GM19239 (cell line): Measurements from ENCODE around the gene ABCA12.

Experiments
- DNase-seq: peaks from one replicate; pipeline ENCODE4 v3.0.0; 2011; ENCODE audit warnings: low spot score; ENCODE audit not compliant: insufficient read length
- FAIRE-seq: peaks from 2 replicates; lab custom pipeline; 2011; peaks lifted over from hg19 to GRCh38; lab: Jason Lieb, UNC

Gene ABCA12

DNA sequence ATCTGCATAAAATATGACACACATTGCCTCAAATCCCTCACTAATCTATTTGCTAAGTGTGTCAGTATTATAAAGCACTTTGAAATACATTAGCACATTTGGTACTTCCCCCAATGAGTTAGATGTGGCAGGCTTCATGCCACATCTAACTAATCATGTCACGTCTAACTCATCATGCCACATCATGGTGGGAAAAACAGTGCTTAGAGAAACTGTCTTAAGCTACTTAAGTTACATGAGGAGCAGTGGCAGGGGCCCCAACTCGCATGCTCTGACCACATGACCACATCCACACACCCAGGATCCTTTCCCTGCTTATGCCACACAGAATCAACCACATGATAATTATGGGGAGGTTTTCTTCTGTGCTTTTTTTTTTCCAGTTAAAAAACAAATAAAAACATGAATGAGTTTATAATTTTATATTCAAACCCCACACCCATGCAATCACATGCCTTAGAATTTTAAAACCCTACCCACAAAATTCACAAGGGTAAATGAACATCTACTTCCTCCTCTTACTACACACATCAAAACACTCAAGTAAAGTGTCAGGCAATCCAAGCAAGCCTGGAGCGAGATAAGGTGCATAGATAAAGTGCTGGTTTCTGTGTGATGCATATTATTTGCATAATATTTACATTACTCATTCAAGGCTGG, 1.6 kb downstream of the ABCA12 start:
- DNase-seq (no peak), FAIRE-seq (no peak)

DNA sequence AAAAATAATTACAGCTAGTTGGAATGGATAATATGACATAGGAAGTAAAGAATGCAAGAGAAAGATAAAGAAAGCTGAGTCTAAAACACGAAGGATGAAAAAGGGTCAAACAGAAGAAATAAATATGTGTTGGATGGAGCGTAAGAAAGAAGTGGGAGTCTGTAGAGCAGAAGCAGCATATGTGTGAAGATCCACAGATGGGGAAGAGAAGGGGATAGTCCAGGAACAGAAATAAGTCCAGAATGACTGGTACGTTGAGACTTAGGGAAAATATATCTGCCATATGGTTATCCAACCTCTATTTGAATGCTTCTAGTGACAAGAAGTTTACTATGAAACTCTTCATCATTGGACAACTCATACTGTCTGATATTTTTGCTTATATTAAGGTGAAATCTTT, 18.0 kb downstream of the ABCA12 start:
- no peak for DNase-seq
- FAIRE-seq = no peak

DNA sequence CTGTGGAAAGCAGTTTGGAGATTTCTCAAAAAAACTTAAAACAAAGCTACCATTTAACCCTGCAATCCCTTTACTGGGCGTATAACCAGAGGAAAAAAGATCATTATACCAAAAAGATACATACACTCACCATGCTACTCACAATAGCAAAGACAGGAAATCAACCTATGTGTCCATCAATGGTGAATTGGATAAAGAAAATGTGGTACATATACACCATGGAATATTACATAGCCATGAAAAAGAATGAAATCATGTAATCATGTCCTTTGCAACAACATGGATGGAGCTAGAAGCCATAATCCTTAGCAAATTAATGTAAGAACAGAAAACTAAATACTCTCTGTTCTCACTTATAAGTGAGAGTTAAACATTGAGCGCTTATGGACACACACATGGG, 18.6 kb downstream of the ABCA12 start:
- no peak for DNase-seq
- no peak for FAIRE-seq

DNA sequence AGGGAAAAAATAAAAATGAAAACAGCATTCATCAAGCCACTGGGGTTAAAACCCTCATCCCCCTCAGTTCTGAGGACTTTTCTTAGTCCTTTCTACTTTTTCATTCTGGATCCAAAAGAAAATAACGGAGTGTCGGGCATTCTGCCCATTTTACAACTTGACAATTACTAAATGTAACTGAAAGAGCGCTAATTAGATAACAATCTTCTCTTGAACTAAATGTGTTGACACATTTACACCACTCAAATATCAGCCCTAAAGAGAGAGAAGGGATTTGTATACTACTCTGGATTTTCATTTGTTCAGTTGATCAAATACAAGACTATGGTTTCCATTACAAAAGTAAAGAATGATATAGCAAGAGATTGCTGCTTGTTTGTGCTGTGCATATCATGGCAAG, 27.5 kb downstream of the ABCA12 start:
- DNase-seq = no peak
- no peak for FAIRE-seq

DNA sequence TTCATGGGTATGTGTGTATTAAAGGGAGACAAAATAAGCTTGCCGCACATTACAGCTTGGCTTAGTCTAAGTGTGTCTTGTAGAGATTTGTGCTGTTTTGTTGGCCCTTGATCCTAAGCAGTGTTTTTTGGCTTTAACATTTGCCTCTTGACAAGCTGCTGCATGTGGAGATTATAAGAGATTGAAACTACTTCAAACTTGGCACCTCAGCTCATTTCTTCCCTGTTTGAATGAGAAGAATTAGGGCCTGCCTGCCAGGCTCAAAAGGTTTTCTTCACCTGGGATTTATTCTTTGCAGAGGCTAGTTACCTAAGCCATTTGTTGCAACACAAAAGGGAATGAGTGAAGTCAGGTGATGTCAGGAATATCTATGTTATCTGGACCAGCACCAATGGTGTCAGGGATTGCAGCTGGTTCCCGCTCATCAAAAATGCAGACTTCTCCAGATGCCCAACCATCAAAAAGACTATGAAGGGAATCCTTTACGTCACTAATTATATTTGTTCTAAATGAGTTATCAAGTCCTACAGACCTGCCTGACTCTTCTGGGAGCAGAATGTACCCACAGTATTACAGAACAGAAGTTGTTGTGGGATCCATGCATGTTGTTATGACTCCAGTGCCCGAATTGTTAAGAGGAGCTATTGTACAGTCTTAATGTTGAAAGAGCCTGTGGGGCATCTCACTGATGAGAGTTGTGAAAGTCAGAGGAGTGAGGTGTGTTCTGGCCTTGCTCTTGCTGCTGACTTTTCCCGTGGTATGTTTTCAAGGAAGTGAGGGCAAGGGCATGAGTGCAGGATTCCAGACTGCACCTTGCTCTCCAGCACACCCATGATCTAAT, 31.0 kb downstream of the ABCA12 start:
- DNase-seq (no peak), FAIRE-seq (no peak)

DNA sequence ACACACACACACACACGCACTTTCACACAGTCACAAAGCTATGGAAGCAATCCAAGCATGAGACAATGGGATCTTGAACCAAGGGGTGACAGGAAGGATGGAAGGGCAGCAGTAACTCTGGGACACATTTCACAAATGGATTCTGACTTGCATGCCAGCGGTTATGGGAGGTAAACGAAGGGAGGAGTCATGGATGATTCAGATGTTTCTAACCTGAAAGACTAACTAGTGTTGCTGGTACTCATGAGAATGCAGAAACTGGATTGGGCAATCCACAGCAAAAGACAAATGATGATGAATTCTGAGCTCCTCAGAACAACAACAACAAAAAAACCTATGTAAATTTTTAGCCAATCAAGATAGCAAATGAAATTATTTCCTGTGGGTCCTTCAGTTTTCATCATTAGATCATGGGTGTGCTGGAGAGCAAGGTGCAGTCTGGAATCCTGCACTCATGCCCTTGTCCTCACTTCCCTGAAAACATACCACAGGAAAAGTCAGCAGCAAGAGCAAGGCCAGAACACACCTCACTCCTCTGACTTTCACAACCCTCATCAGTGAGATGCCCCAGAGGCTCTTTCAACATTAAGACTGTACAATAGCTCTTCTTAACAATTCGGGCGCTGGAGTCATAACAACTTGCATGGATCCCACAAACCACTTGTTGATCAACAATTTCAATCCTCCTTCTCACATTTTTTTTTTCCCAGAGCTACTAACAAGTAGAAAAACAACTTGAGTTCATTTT, 32.6 kb downstream of the ABCA12 start:
- FAIRE-seq (no peak), DNase-seq (no peak)

DNA sequence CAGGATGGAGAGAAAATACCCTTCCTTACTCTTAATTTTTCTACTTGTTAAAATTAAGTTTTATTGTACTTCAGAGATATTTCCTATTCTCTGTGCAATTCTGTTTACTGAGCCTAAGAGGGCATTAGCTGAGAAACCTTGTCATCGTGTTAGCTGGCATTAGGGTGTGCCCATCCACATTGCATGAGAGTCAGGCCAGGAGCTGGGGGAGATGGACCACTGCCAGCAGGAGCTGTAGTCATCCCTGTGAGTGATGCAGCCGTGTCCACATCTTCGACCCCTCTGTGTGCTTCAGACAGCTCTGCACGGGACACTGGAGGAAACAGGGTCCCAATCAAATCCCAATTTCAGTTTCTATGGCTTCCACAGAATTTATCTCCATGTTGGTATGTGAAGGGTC, 34.2 kb downstream of the ABCA12 start:
- DNase-seq = no peak

DNA sequence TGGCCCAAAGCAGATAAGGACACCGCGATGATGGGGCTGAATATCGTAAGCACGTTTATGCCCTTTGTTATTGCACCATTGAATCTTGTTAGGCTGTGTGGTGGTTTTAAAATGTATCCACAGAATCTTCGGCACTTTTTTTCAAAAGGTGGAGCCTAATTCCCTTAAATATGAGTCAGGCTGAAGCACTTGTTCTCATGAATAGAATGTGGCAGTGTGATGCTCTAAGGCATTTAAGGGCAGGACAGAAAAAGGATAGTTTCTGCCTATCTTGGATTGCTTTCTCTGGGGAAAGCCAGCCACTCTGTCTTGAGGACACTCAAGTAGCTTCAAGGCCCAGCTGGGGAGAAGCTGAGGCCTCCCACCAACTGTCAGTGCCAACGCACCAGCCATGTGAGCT, 39.6 kb downstream of the ABCA12 start:
- DNase-seq = no peak

More for the DNA sequence above, 34.2 kb downstream of the ABCA12 start:
- FAIRE-seq = no peak

DNA sequence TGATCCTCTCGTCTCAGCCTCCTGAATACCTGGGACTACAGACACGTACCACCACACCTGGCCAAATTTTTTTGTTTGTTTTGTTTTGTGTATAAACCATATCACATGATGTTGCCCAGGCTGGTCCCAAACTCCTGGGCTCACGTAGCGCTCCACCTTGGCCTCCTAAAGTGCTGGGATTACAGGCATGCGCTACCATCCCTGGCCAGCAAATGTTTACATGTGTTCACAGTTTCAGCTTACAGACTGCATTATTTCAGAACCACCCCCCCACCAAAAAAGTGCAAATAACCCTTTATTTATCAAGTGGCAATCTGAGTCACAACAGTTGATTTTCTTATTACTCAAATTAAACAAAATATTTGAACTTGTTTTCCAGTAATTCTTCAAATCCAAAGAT, 54.3 kb downstream of the ABCA12 start:
- FAIRE-seq (no peak), DNase-seq (no peak)

More for the DNA sequence above, 39.6 kb downstream of the ABCA12 start:
- no peak for FAIRE-seq

DNA sequence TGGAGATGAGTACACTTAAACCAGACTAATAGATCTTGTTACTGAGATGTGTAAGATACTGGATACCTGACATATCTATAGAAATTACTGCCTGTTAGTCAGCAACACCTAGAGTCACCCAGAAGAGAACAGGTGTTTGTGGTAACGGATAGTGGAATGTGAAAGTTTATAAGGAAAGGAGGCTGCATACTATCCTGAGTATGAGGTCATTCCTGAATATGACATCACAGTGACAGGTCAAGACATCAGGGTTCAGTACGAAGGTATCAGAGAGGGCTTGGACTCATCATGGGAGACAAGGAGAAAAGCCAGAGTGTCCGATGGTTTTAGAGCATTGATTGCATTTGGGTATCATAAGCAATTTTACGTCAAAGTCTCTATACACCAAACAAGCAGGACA, 55.3 kb downstream of the ABCA12 start:
- DNase-seq (no peak), FAIRE-seq (no peak)

DNA sequence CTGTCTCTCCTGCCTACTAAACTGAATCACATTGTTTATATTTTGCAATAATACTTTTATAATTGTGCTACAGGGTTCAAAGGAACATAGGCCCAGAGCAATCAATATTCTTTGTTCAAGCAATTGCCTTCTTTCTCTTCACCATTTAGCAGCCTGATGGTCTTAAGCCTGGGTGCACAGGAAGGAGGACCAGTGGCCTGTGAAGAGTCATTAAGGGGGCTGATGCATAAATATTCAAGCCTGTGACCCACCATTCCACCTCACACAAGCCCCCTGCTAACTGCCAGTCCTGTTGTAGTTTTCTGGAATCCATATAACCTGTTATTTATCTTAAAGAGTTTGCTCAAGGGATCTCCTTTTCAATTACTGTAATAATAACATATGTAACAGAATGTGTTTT, 56.0 kb downstream of the ABCA12 start:
- DNase-seq (no peak), FAIRE-seq (no peak)

DNA sequence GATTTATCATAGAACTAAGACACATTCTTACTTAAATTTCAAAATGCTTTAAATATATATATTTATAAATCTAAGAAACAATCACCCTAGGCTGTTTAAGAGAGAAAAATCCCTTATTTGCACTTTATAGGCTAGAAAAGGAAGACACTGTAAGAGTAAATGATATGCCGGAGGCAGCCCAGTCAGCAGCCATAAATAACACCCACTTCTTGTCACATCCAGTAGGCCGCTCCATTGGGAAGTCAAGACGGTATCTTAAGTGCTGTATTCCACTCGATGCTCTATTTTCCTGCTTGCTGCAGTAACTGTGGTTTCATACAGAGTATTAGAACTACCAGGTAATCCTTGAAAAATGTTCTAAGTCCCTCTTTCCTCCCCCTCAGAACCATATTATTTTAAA, 57.9 kb downstream of the ABCA12 start:
- no peak for DNase-seq
- no peak for FAIRE-seq

DNA sequence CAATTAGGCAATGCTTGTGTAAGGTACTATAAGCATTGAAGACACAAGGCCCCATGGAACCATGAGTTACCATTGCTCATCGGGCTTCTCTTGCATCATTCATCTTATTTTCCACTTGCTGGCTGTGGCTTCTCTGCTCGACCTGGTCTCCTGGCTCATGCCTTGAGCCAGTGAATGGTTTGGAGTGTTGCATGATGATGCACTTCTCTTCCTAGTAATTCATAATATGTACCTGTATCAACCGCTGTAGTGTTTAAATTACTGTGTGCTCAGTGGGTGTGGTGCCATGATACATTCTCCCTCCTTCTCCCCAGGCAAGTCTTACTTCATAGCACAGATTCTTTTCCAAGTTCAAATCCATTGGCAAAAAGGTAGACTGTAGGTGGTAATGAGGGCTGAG, 66.8 kb downstream of the ABCA12 start:
- DNase-seq (no peak), FAIRE-seq (no peak)

DNA sequence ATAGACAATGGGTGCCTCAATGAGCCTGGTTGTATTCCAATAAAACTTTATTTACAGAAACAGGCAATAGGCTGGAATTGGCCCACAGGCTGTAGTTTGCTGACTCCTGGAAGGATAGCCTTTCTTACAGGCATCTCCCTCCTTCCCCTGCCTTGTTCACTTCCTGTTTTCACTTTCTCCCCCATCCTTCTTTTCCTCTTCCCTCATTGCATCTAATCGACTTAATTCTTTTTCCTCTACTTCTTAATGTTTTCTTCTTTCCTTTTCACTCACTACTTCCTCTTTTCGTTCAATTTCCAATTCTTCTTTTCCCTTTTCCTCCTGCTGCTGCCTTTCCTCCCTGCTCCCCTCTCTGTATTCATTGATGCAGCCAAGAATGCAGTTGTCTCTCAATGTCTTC, 70.0 kb downstream of the ABCA12 start:
- DNase-seq (no peak), FAIRE-seq (no peak)

DNA sequence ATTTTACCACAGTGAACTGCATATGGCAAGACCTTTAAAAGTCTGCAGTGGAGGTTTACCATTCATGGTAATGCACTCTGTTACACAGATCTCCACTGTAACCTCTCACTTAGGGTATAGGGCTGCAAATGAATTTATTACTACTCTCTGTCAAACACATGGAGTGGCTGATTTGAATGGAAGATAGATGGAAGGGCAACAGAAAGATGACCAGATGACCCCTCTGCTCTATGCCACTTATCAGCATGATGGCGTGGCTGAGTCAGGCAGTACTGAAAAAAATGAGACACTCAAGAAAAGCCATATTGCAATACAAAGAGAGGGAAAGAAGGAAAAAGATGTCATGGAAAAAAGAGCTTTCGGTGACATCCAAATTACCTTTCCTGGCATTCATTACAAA, 72.3 kb downstream of the ABCA12 start:
- FAIRE-seq (no peak), DNase-seq (no peak)

DNA sequence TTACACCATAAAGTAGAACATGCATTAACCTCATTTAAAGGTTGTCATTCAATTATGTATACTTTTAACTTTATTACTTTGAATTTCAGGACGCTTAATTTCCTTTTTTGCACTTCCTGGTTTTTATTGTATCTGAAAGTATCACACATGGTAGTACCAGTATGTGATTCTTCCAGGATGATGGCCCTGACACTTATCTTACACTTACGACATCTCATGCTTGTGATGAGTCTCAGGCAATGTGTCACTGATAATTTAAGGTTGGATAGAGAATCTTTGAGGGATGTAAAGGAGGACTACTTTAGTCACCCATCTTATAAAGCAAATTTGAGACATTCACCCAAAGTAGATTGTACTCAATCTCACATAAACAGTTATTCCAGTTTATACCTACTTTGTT, 74.9 kb downstream of the ABCA12 start:
- no peak for FAIRE-seq

DNA sequence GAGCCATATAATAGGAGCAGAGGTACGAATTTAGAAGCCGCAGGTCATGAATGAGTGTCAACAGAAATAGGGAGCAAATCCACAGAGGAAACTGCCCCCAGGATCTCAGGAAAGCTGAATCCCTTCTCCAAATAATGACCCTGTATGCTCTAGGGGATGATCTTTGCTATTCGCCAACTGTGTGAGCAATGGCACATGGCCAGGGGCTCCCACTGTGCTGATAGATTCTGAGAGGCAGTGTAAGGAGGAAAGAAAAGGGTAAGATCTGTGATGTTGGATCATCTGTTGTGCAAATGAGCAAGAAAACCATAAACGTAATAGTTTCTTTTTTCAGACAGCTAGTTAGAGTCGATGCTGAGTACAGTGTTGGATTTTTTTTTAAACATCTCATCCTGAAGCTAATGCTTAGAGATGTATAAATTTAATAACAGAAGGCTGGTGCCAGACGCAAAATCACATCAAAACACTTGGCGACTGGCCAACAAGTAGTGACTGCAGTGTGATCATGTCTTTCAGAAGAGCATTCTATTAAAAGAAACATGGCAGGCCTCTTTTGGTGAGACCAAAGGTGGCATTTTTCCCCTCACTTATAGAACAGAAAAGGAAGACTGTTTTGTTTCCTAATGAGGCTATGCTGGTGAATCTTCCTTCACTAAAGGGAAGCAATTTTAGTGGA, 77.4 kb downstream of the ABCA12 start:
- no peak for FAIRE-seq
- DNase-seq = no peak

More for the DNA sequence above, 74.9 kb downstream of the ABCA12 start:
- DNase-seq = no peak

DNA sequence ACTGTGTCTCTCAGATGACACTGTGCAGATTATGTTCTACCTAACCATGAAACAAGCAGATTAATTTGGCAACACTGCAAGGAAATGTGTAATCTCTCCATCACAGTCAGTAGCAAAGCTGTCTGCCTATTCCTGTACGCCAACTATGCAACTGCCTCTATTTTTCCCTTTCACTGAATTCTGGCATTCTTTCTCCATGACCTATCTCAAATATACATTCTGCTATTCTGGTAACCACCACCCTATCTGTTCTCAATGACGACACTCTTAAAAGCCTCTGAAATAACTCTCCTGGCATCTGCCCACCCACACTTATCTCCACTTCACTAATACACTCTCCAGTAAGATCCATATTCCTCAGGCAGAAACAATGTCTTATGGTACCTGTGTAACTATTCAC, 78.7 kb downstream of the ABCA12 start:
- DNase-seq = no peak
- FAIRE-seq = no peak

DNA sequence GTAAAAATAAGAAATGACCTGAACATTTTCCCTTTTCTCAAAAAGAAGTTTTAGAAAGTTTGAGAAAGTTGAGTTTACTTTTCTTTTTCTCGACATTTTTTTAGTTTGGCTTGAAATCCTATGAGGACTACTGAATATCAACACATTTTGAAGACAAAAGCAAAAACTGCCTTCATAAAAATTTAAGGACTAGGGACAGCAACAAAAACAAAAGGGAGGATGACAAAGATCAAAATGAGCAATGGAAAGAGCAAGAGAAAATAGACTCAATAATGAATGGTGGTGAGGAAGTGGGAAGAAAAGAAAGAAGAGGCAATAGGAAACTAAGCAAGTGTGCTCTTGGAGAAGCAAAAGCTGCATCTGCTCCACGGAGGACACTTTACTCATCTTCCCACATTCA, 82.5 kb downstream of the ABCA12 start:
- DNase-seq (no peak), FAIRE-seq (no peak)

DNA sequence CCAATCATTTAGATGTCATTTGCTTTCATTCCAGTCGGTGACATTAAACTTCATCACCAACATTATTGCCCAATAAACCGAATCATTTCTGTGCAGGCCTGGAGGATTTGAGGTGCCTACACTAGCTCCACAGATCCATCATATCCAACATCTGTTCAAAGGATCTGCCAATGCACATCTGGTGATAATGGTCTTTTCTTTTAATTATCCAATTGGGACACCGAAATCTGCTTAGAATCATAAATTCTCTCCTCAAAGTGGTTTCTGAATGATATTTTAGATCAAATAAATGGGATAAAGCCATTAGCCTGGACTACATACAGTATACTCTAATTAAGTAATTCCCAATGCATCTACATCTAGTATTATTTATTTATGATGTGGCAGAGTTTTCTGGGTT, 85.6 kb downstream of the ABCA12 start:
- FAIRE-seq (no peak), DNase-seq (no peak)

DNA sequence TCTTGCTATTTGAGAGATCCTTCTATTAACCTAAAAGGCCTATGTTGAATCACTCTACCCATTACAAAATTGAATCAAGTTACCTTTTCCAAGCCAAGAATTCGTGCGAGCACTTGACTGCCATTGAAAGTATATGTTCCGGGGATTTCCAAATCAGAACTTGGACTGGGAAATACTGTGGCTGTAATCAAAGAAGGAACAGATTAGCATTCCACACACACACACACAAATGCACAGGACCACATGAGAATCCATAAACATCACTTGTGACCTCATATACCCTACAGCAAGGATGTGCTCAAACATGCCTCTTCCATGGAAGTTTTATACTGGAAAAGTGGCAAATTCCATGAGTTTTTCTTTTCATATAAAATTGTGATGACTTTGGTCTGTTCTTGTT, 86.0 kb downstream of the ABCA12 start:
- FAIRE-seq = no peak
- no peak for DNase-seq
